IPS-15b (cell line): ENCODE data around the gene OR4D2.
A peak's percentile ranks its signal among the peaks of the same experiment; 100 is the strongest.

Experiments
- H3K27me3 ChIP-seq: one replicate; pipeline ENCODE4 v1.6.1; 2013; ENCODE audit warnings: low read length; ENCODE audit not compliant: control insufficient read depth, insufficient read depth
- H3K36me3 ChIP-seq: one replicate; pipeline ENCODE4 v1.6.1; 2013; ENCODE audit warnings: low read length; ENCODE audit not compliant: control insufficient read depth, insufficient read depth
- H3K4me1 ChIP-seq: one replicate; pipeline ENCODE4 v1.6.1; 2013; ENCODE audit warnings: mild to moderate bottlenecking, low read length; ENCODE audit not compliant: control insufficient read depth, insufficient read depth
- H3K4me3 ChIP-seq: one replicate; pipeline ENCODE4 v1.5.1; 2013; ENCODE audit warnings: low read depth, low read length
- H3K9ac ChIP-seq: one replicate; pipeline ENCODE4 v1.6.1; 2013; ENCODE audit warnings: low read depth, mild to moderate bottlenecking, low read length
- H3K9me3 ChIP-seq: one replicate; pipeline ENCODE4 v1.6.1; 2013; ENCODE audit warnings: mild to moderate bottlenecking, low read length; ENCODE audit not compliant: control insufficient read depth, insufficient read depth

OR4D2 gene

DNA sequence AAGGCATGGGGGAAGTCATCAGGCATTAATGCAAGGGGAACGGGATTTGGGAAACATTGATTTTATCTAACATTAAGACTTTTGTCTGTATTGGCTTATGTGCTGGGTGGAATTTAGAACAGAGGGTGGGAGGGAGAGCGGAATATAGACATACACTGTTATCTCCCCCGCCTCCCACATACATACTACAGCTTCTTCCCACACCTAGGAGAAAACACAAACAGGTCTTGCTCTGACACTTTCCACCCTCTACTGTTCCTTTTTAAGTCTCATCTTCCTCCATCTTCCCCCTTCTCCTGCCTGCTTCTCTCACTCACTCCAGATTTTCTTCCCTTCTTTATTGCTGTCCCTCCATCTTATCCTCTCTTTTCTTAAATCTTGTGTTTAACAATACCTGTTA lies 18.2 kb upstream of the OR4D2 start:
- H3K27me3 ChIP-seq: peaks cover 15% of the 10 kb centered on the region
- H3K9ac ChIP-seq: no peak overlapping the region
- no peaks in the 10 kb centered on the region for H3K36me3 ChIP-seq
- H3K4me3 ChIP-seq: no peak overlapping the region
- H3K4me1 ChIP-seq: no peaks in the 10 kb centered on the region
- no peaks in the 10 kb centered on the region for H3K9me3 ChIP-seq

DNA sequence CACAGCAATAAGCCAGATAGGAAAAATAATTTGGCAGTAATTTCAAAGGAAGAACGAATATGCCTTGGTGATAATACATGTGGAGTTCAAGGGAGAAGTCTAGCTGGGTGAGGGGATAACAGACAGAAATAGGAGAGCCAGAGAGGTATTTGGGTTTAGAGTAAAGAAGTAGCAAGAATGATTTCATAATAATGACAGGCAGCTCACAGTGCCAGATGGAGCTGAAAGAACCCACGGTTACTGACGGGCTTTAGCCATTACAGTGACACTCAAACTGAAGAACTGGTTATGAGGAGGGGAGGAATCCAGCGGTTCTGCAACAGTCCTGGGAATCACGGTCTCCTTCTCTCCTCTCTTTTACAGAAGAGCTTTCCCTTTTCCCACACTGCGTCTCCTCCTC lies 16.4 kb upstream of the OR4D2 start:
- Histone ChIP-seq H3K27me3 (peaks cover 27% of the 10 kb centered on the region), H3K4me1 (no peaks in the 10 kb centered on the region), H3K9me3 (no peaks in the 10 kb centered on the region), H3K9ac (no peak overlapping the region), H3K36me3 (no peaks in the 10 kb centered on the region), H3K4me3 (no peak overlapping the region)

DNA sequence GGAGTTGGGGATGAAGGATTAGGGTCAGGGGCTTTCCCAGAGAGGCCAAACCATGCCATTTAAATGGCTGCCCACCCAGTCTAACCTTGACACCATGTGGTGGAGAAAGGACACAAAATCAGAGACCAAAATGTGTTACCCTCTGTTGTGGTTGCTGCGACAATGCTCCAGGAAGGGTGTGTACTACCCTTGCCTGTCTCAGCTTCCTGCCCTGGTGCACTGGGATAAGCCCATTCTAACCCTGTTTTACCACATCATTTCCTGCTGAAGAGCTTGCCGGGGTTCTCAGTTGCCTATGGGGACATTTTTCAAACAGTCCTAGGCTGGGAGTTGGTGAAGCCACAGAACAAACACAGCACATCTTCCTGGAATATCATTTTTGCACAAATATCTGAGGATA lies 13.7 kb upstream of the OR4D2 start:
- peaks cover 51% of the 10 kb centered on the region for H3K27me3 ChIP-seq
- H3K4me3 ChIP-seq: no peak overlapping the region
- no peaks in the 10 kb centered on the region for H3K4me1 ChIP-seq
- no peaks in the 10 kb centered on the region for H3K36me3 ChIP-seq
- H3K9ac ChIP-seq: no peak overlapping the region
- no peaks in the 10 kb centered on the region for H3K9me3 ChIP-seq

DNA sequence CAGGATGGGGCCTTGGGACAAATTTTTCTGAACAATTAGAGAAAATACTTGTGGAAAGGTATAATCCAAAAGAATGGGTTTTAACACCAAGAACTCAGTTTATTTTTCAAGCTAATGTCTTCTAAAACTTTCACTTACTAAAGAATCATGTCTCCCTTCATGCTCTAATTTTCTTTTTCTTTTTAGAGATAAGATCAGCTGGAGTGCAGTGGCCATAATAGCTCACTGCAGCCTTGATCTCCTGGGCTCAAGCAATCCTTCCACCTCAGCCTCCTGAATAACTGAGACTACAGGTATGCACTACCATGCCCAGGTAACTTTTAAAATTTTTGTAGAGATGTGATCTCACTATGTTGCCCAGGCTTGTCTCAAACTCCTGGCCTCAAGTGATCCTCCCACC lies 13.1 kb upstream of the OR4D2 start:
- H3K9ac ChIP-seq: no peak overlapping the region
- H3K4me3 ChIP-seq: no peak overlapping the region

DNA sequence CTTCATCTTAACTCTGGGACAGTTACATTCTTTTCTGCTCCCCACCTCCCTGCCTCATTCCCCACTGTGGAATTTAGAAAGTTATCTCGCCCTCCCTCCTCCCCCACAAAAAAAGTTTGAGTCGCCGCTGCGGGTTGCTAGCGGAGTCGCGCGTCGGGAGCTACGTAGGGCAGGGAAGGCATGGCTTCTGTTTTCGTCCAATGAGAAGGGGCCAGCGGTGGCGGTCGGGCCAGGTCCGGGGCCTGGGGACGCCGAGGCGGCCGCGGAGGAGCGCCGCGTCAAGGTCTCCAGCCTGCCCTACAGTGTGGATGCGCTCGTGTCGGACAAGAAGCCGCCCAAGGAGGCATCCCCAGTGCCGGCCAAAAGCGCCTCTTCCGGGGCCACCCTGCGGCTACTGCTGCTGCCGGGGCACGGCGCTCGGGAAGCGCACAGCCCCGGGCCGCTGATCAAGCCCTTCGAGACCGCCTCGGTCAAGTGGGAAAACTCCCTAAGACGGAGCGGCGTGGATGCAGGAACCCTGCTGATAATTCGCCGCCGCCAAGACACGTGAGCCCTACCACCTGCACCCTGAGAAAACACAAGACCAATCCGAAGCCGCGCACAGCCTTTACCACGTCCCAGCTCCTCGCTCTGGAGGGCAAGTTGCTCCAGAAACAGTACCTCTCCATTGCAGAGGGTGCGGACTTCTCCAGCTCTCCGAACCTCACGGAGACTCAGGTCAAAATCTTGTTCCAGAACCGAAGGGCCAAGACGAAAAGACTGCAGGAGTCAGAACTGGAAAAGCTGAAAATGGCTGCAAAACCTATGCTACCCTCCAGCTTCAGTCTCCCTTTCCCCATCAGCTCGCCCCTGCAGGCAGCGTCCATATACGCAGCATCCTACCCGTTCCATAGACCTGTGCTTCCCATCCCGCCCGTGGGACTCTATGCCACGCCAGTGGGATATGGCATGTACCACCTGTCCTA lies 9.7 kb upstream of the OR4D2 start:
- peaks cover 62% of the 10 kb centered on the region for H3K27me3 ChIP-seq
- no peaks in the 10 kb centered on the region for H3K4me1 ChIP-seq
- no peaks in the 10 kb centered on the region for H3K36me3 ChIP-seq
- peak overlapping the region; percentile 70 for H3K9ac ChIP-seq
- no peaks in the 10 kb centered on the region for H3K9me3 ChIP-seq
- peak overlapping the region; percentile 80 for H3K4me3 ChIP-seq

More for the DNA sequence above, 13.1 kb upstream of the OR4D2 start:
- Histone ChIP-seq H3K27me3 (peaks cover 54% of the 10 kb centered on the region), H3K9me3 (no peaks in the 10 kb centered on the region), H3K4me1 (no peaks in the 10 kb centered on the region), H3K36me3 (no peaks in the 10 kb centered on the region)

DNA sequence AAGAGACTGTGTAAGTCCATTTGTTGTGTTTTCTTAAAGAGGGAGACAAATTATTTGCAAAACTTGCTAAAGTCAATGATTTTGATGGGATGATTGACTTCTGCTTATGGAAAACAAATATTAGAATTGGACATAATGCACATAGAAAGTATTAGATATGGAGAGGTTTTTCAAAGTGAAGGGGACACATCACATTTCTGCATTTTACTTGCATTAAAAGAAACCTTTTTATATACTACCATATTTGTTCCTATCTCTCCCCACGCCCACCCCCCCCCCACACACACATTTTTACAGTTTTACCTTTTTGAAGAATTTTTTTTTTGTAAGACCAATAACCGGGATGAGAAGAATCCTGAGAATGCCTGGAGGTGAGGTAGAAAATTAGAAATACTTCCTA lies 8.6 kb upstream of the OR4D2 start:
- H3K27me3 ChIP-seq: peaks cover 62% of the 10 kb centered on the region
- H3K9ac ChIP-seq: no peak overlapping the region
- H3K36me3 ChIP-seq: no peaks in the 10 kb centered on the region
- H3K4me1 ChIP-seq: no peaks in the 10 kb centered on the region
- no peak overlapping the region for H3K4me3 ChIP-seq
- no peaks in the 10 kb centered on the region for H3K9me3 ChIP-seq

DNA sequence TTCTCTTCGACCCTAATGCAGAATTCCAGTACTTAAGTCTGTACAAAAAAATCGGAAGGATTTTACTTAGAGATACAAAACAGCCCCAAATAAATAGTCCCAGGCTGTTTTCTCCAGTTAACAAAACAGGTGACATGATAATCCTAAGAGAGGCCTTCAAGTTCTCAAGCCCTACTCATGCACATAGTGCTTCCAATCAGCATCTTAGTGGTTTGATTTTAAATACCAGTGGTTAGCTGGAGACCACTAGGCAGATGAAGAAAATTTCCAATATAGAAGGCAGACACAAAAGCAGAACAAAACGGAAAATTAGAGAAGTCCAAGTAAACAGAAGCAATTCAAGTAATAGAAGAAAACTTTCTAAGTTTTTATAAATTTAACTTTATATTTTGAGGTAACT lies 5.2 kb upstream of the OR4D2 start:
- Histone ChIP-seq H3K9ac (no peak overlapping the region), H3K36me3 (no peaks in the 10 kb centered on the region), H3K4me1 (no peaks in the 10 kb centered on the region), H3K4me3 (no peak overlapping the region), H3K27me3 (peaks cover 43% of the 10 kb centered on the region), H3K9me3 (no peaks in the 10 kb centered on the region)

DNA sequence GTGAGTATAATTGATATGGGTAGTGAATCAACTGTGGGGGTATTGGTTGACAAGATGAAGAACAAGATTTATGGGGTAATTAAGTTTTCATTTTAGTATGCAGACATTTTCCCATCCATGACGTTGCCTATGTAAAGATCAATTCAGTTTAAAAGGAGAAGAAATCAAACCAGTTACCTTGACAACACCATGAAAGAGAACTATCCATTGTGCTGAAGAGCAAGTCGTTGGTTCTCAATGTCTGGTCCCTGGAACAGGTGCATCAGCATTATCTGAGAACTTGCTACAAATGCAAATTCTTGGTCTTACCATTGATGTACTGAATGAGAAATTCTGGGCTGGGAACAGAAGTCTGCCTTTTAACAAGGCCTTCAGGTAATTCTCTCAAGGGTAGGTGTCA lies 801 bp upstream of the OR4D2 start:
- H3K4me3 ChIP-seq: no peak overlapping the region
- peaks cover 23% of the 10 kb centered on the region for H3K27me3 ChIP-seq

DNA sequence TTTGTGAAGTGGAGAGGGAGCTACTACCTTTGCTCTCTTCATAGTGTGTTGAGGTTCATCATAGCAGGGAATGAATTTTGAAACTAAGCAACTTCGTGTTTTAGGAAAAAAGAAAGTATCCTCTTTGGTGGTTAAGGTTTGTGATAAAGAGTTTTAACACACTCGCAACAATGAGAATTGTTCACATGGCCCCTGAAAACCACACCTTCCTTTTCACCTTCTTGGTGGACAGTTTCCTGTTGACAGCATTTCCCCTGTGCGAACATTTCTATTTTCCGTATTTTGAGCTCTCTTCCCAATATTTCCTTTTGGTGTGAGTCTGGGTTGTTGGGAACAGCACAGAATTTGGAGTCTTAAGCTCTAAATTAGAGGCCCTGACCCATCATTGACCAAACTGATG lies 3.8 kb downstream of the OR4D2 start:
- no peak overlapping the region for H3K4me3 ChIP-seq
- H3K36me3 ChIP-seq: no peaks in the 10 kb centered on the region
- peaks cover 14% of the 10 kb centered on the region for H3K27me3 ChIP-seq
- no peaks in the 10 kb centered on the region for H3K4me1 ChIP-seq
- H3K9ac ChIP-seq: no peak overlapping the region
- H3K9me3 ChIP-seq: no peaks in the 10 kb centered on the region

More for the DNA sequence above, 801 bp upstream of the OR4D2 start:
- no peaks in the 10 kb centered on the region for H3K9me3 ChIP-seq
- no peak overlapping the region for H3K9ac ChIP-seq
- H3K36me3 ChIP-seq: no peaks in the 10 kb centered on the region
- no peaks in the 10 kb centered on the region for H3K4me1 ChIP-seq

DNA sequence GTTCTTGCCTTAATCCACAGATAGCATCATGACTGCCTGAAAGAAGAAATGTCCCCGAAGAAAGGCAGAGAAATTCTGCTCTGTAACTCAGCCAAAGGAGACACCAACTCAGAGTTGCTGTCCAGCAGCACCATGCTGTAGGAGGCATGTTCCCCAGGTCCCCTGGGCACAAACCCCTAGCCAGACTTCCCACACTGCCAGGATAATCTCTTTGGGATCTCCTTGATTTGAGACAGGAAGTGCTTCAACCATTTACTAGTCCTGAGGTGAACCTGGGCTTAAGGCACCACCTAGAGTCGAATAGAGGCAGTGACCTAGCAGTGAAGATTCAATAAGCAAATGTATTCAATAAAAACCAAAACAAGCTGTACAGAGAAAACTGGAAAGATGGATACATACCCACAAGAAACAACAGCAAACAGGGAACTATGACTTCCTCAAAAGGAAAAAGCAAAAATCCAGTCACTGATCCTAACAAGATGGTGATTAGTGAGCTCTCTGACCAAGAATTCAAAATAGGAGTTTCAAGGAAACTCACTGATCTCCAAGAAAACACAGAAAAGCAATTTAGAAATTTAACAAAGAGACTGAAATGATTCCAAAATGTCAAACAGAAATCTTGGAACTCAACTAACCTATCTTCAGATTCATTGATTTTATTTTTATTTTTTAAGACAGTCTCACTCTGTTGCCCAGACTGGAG lies 5.7 kb downstream of the OR4D2 start:
- Histone ChIP-seq H3K36me3 (no peaks in the 10 kb centered on the region), H3K4me3 (no peak overlapping the region), H3K4me1 (no peaks in the 10 kb centered on the region), H3K9ac (no peak overlapping the region), H3K27me3 (peaks cover 14% of the 10 kb centered on the region), H3K9me3 (no peaks in the 10 kb centered on the region)

DNA sequence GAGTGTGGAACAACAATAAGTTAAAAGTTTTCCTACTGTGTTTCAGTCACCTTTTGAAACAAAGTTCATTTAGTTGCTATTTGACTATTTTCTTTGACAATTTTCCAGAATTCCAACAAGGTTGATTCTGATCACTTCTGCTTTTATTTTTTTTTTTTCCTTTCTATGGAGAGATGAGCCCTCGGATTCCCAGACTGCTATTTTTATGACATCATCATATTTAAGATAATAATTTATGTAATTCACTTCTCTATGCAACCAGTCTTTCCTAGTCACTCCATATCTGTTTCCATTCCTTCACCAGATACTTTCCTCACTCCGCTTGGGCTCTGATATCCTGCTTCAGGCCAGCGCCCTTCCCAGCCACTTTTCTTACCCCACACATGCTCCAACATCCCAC lies 8.1 kb downstream of the OR4D2 start:
- no peak overlapping the region for H3K9ac ChIP-seq
- no peaks in the 10 kb centered on the region for H3K36me3 ChIP-seq
- no peak overlapping the region for H3K4me3 ChIP-seq
- peaks cover 9% of the 10 kb centered on the region for H3K27me3 ChIP-seq
- H3K4me1 ChIP-seq: no peaks in the 10 kb centered on the region
- H3K9me3 ChIP-seq: no peaks in the 10 kb centered on the region

DNA sequence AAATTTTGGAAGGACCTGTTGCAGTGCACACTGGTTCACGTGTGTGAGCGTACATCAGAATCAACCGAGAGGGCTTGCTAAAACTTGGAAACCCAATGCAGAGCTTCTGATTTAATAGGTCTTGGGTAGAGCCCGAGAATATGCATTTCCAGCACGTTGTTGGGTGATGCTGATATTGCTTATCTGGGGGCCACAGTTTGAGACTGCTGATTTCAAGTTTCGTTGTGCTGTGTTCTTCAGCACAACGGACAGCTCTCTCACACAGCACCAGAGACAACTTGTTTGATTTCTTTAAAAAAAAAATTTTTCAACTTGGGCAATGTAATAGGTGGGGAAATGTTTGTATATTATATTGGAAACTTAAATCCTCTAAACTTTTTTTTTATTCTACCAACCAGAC lies 9.4 kb downstream of the OR4D2 start:
- no peak overlapping the region for H3K4me3 ChIP-seq
- H3K36me3 ChIP-seq: no peaks in the 10 kb centered on the region
- no peaks in the 10 kb centered on the region for H3K4me1 ChIP-seq
- H3K9me3 ChIP-seq: no peaks in the 10 kb centered on the region
- peaks cover 2% of the 10 kb centered on the region for H3K27me3 ChIP-seq
- H3K9ac ChIP-seq: no peak overlapping the region
